ENCODE measurements around the gene KLHL29.

GRCh38 chr2:23746141-23746863, 361.3 kb downstream of the KLHL29 start:
- TF ChIP-seq POLR2A (IDR thresholded peaks at IDR 0.05; ENCODE audit: low read depth, low read length) (no peak), POLR2AphosphoS5 (IDR thresholded peaks at IDR 0.05; ENCODE audit: low read depth, low read length) (no peak)
